Measurements from ENCODE around the gene CRB2. TPM values are rescaled to one million over a fixed set of nuclear protein-coding genes. Genes with fewer than 3 reads are reported as not detected.

The CRB2 gene
- total and polyA plus RNA-seq, 2 donors (not counting 1 experiment from before 2014, with no cell fraction given): 1.4 to 2.4 TPM

DNA sequence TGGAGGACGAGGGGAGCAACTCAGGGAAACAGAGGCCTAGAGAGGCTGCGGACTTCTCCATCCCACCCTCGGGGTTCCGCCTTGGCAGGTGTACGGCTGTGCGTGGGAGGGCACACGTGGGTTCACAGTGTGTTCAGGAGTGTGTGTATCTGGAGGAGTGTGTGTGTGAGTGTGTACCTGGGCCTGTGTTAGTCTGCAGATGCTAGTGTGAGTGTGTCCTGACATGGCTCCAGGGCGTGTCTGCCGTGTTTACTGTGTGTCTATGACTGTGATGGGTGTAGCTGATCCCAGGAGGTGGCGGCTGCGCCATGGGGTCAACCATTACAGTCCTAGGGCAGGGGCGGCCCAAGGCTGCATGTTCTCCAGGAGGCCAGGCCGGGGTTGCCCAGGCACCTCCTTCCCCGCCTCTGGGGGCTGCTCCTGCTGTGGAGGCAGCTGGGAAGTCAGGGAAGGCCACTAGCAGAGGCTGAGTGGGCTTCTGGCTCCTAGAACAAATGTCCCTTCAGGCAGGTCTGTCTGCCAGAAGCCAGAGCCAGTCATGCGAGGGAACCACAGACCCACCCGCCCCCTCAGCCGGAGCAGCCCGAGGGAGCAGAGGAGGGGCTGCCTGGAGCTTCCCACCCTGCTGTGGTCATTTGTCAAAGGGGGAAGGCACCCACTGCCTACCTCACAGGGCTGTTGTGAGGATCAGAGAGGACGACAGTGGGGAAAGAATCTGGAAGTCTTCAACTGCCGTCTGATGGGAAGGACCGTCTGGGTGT lies 21.4 kb downstream of the CRB2 start:
- Histone ChIP-seq H3K4me3 (ENCODE audit: control extremely low read depth in 1 of 5, extremely low read depth in 1 of 5, insufficient read depth in 1 of 5, low read depth in 2 of 5, low read length in 4 of 5) (no peak overlapping the region), H3K27me3 (replicated peaks in 1 of 4; ENCODE audit: control extremely low read depth in 1 of 4, control insufficient read depth in 3 of 4, insufficient read depth in 4 of 4, low read length in 3 of 4) (peaks cover 0 to 31% (median 10%) of the 10 kb centered on the region in 4 experiments), H3K9me3 (ENCODE audit: control extremely low read depth in 1 of 3, control insufficient read depth in 2 of 3, insufficient read depth in 1 of 3, low read length in 2 of 3) (no peaks in the 10 kb centered on the region), H3K79me2 (ENCODE audit: control insufficient read depth, insufficient read depth, low read length) (no peaks in the 10 kb centered on the region), H3K4me2 (replicated peaks; ENCODE audit: low read depth, low read length, poor library complexity, severe bottlenecking) (no peak overlapping the region), H3K27ac (ENCODE audit: low read length in 2 of 2) (no peak overlapping the region), H3K4me1 (ENCODE audit: control insufficient read depth in 2 of 2, insufficient read depth in 2 of 2, low read length in 2 of 2) (peaks cover 0 to 9% of the 10 kb centered on the region in 2 donors), H3K9ac (ENCODE audit: low read length) (no peak overlapping the region), H3K36me3 (replicated peaks in 1 of 2; ENCODE audit: control extremely low read depth in 1 of 2, control insufficient read depth in 1 of 2, extremely low read depth in 1 of 2, insufficient read depth in 2 of 2, low read length in 1 of 2) (no peaks in the 10 kb centered on the region), H4K20me1 (ENCODE audit: control insufficient read depth, insufficient read depth, low read length, poor library complexity, severe bottlenecking) (no peaks in the 10 kb centered on the region), H2AFZ (ENCODE audit: insufficient read depth, low read depth, low read length, poor library complexity, severe bottlenecking) (no peak overlapping the region)
- Mint-ChIP-seq H3K4me3 (no peak overlapping the region), H3K27ac (no peak overlapping the region), H3K4me1 (peaks cover 15% of the 10 kb centered on the region), H3K27me3 (peaks cover 20% of the 10 kb centered on the region), H3K9me3 (ENCODE audit: insufficient read depth) (no peaks in the 10 kb centered on the region)
- no peak for DNase-seq
- ChIA-PET CTCF (interaction anchor here (1.0 kb wide), 1 partner anchor 9 kb away, joined by 4 read pairs; no protein-coding TSS in a partner anchor), POLR2A (no interaction called here)
- ATAC-seq (ENCODE audit: low read depth): no peak
- 89% methylated on average over 21 of the region's 21 CpGs for WGBS (ENCODE audit: insufficient coverage)
- TF ChIP-seq EZH2 (IDR thresholded peaks at IDR 0.05; ENCODE audit: borderline replicate concordance, insufficient read depth, low read depth, low read length, poor library complexity, severe bottlenecking): no peak
- TF ChIP-seq, protein P1, sequence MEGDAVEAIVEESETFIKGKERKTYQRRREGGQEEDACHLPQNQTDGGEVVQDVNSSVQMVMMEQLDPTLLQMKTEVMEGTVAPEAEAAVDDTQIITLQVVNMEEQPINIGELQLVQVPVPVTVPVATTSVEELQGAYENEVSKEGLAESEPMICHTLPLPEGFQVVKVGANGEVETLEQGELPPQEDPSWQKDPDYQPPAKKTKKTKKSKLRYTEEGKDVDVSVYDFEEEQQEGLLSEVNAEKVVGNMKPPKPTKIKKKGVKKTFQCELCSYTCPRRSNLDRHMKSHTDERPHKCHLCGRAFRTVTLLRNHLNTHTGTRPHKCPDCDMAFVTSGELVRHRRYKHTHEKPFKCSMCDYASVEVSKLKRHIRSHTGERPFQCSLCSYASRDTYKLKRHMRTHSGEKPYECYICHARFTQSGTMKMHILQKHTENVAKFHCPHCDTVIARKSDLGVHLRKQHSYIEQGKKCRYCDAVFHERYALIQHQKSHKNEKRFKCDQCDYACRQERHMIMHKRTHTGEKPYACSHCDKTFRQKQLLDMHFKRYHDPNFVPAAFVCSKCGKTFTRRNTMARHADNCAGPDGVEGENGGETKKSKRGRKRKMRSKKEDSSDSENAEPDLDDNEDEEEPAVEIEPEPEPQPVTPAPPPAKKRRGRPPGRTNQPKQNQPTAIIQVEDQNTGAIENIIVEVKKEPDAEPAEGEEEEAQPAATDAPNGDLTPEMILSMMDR (IDR thresholded peaks at IDR 0.05): no peak
- intact Hi-C loops (cut with micrococcal nuclease): no loop called here

DNA sequence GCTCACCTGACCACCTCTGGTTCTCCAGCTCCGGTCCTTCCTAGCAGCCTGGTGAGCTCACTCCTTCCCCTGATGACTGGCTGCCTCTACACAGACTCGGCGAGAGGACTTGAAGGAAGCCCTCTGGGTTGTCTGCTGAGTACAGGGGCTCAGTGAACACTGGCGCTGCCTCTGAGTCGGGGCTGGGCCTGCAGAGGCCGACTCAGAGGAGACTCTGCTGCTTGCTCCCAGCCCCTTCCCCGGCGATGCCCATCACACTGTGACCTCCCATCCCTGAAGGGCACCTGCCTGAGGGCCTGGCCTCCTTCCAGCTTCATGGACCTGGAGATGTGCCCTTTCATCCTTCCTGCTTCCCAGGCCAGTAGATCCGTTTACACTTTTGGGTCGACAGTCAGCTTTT lies 22.0 kb downstream of the CRB2 start:
- ATAC-seq (ENCODE audit: low read depth) (no peak), DNase-seq (no peak)
- H3K4me1 Mint-ChIP-seq: peaks cover 11% of the 10 kb centered on the region
- H3K9me3 Mint-ChIP-seq (ENCODE audit: insufficient read depth): no peaks in the 10 kb centered on the region
- ChIA-PET CTCF (interaction anchor here (1.0 kb wide), 1 partner anchor 8 kb away, joined by 4 read pairs; no protein-coding TSS in a partner anchor), POLR2A (no interaction called here)
- no peak overlapping the region for H3K4me3 Mint-ChIP-seq
- H3K4me1 ChIP-seq (ENCODE audit: control insufficient read depth in 2 of 2, insufficient read depth in 2 of 2, low read length in 2 of 2): peaks cover 0 to 6% of the 10 kb centered on the region in 2 donors
- WGBS (ENCODE audit: insufficient coverage): 95% methylated on average over 10 of the region's 10 CpGs
- TF ChIP-seq EZH2 (IDR thresholded peaks at IDR 0.05; ENCODE audit: borderline replicate concordance, insufficient read depth, low read depth, low read length, poor library complexity, severe bottlenecking): no peak
- TF ChIP-seq, protein P1 (IDR thresholded peaks at IDR 0.05): no peak
- peaks cover 0 to 1% of the 10 kb centered on the region in 2 experiments for H3K36me3 ChIP-seq (replicated peaks in 1 of 2; ENCODE audit: control extremely low read depth in 1 of 2, control insufficient read depth in 1 of 2, extremely low read depth in 1 of 2, insufficient read depth in 2 of 2, low read length in 1 of 2)
- no peak overlapping the region for H3K4me3 ChIP-seq (ENCODE audit: control extremely low read depth in 1 of 5, extremely low read depth in 1 of 5, insufficient read depth in 1 of 5, low read depth in 2 of 5, low read length in 4 of 5)
- H2AFZ ChIP-seq (ENCODE audit: insufficient read depth, low read depth, low read length, poor library complexity, severe bottlenecking): no peak overlapping the region
- H4K20me1 ChIP-seq (ENCODE audit: control insufficient read depth, insufficient read depth, low read length, poor library complexity, severe bottlenecking): no peaks in the 10 kb centered on the region
- no peak overlapping the region for H3K4me2 ChIP-seq (replicated peaks; ENCODE audit: low read depth, low read length, poor library complexity, severe bottlenecking)
- intact Hi-C loops (cut with micrococcal nuclease): no loop called here
- no peaks in the 10 kb centered on the region for H3K9me3 ChIP-seq (ENCODE audit: control extremely low read depth in 1 of 3, control insufficient read depth in 2 of 3, insufficient read depth in 1 of 3, low read length in 2 of 3)
- H3K27me3 ChIP-seq (replicated peaks in 1 of 4; ENCODE audit: control extremely low read depth in 1 of 4, control insufficient read depth in 3 of 4, insufficient read depth in 4 of 4, low read length in 3 of 4): peaks cover 0 to 25% (median 8%) of the 10 kb centered on the region in 4 experiments
- H3K9ac ChIP-seq (ENCODE audit: low read length): no peak overlapping the region
- no peaks in the 10 kb centered on the region for H3K79me2 ChIP-seq (ENCODE audit: control insufficient read depth, insufficient read depth, low read length)
- no peak overlapping the region for H3K27ac ChIP-seq (ENCODE audit: low read length in 2 of 2)
- peaks cover 15% of the 10 kb centered on the region for H3K27me3 Mint-ChIP-seq
- no peak overlapping the region for H3K27ac Mint-ChIP-seq
